ENCODE measurements around the gene GLIS2. TPM values are rescaled to one million over a fixed set of nuclear protein-coding genes. Genes with fewer than 3 reads are reported as not detected.

Gene GLIS2
- total RNA-seq, 1 donor from 2014 or later: 0.53 TPM

- Histone ChIP-seq H3K36me3 (ENCODE audit: control insufficient read depth, insufficient read depth, low read length) (no peaks in the 10 kb centered on the region), H3K4me3 (ENCODE audit: low read depth, low read length) (peak overlapping the region; percentile 52), H3K27me3 (ENCODE audit: control insufficient read depth, insufficient read depth, low read length) (no peaks in the 10 kb centered on the region)
- DNase-seq (ENCODE audit: low read depth) (no peak), FAIRE-seq (no peak)
- TF ChIP-seq CTCF (IDR thresholded peaks at IDR 0.05; ENCODE audit: insufficient read depth, low read length, severe bottlenecking): no peak
Measured at GRCh38 chr16:4316108-4316863, 419 bp downstream of the GLIS2 start.

- no peaks in the 10 kb centered on the region for H3K36me3 ChIP-seq (ENCODE audit: control insufficient read depth, insufficient read depth, low read length)
- peak overlapping the region; percentile 52 for H3K4me3 ChIP-seq (ENCODE audit: low read depth, low read length)
- H3K27me3 ChIP-seq (ENCODE audit: control insufficient read depth, insufficient read depth, low read length): no peaks in the 10 kb centered on the region
- no peak for TF ChIP-seq CTCF (IDR thresholded peaks at IDR 0.05; ENCODE audit: insufficient read depth, low read length, severe bottlenecking)
- DNase-seq (ENCODE audit: low read depth): no peak
- no peak for FAIRE-seq
Measured at GRCh38 chr16:4316864-4317531, 1.1 kb downstream of the GLIS2 start.

- FAIRE-seq: no peak
- no peak overlapping the region for H3K4me3 ChIP-seq (ENCODE audit: low read depth, low read length)
- no peaks in the 10 kb centered on the region for H3K36me3 ChIP-seq (ENCODE audit: control insufficient read depth, insufficient read depth, low read length)
- TF ChIP-seq CTCF (IDR thresholded peaks at IDR 0.05; ENCODE audit: insufficient read depth, low read length, severe bottlenecking): no peak
- no peak for DNase-seq (ENCODE audit: low read depth)
- H3K27me3 ChIP-seq (ENCODE audit: control insufficient read depth, insufficient read depth, low read length): no peaks in the 10 kb centered on the region
Measured at GRCh38 chr16:4317532-4318450, 1.9 kb downstream of the GLIS2 start.

GRCh38 chr16:4318451-4318910, 2.6 kb downstream of the GLIS2 start:
- Histone ChIP-seq H3K36me3 (ENCODE audit: control insufficient read depth, insufficient read depth, low read length) (no peaks in the 10 kb centered on the region), H3K27me3 (ENCODE audit: control insufficient read depth, insufficient read depth, low read length) (no peaks in the 10 kb centered on the region), H3K4me3 (ENCODE audit: low read depth, low read length) (no peak overlapping the region)
- no peak for FAIRE-seq
- no peak for DNase-seq (ENCODE audit: low read depth)
- no peak for TF ChIP-seq CTCF (IDR thresholded peaks at IDR 0.05; ENCODE audit: insufficient read depth, low read length, severe bottlenecking)

- FAIRE-seq (no peak), DNase-seq (ENCODE audit: low read depth) (no peak)
- H3K36me3 ChIP-seq (ENCODE audit: control insufficient read depth, insufficient read depth, low read length): no peaks in the 10 kb centered on the region
- H3K27me3 ChIP-seq (ENCODE audit: control insufficient read depth, insufficient read depth, low read length): no peaks in the 10 kb centered on the region
- no peak for TF ChIP-seq CTCF (IDR thresholded peaks at IDR 0.05; ENCODE audit: insufficient read depth, low read length, severe bottlenecking)
- H3K4me3 ChIP-seq (ENCODE audit: low read depth, low read length): no peak overlapping the region
Measured at GRCh38 chr16:4318967-4319366, 3.1 kb downstream of the GLIS2 start.
